ENCODE results near the gene TP53BP1.

GRCh38 chr15:43489191-43489590 lies 3.8 kb downstream of the TP53BP1 start:
- TF ChIP-seq SP1 (IDR thresholded peaks at IDR 0.05) = no peak
- no peak for TF ChIP-seq CTCF (IDR thresholded peaks at IDR 0.05; ENCODE audit: low read depth, low read length, missing input control)
- no peak for TF ChIP-seq MAX (IDR thresholded peaks at IDR 0.05)
- no peak for TF ChIP-seq YY1 (IDR thresholded peaks at IDR 0.05)
- TF ChIP-seq RAD21 (IDR thresholded peaks at IDR 0.05) = no peak
- no peak for TF ChIP-seq TAF1 (conservative IDR thresholded peaks at IDR 0.05)
